CD14-positive monocyte (primary cell): ENCODE results near the gene OPALIN. TPM values are rescaled to one million over a fixed set of nuclear protein-coding genes. Genes with fewer than 3 reads are reported as not detected.
A peak's percentile ranks its signal among the peaks of the same experiment; 100 is the strongest.

ENCODE experiments used
- DNase-seq, 3 donors: peaks; one replicate each; pipeline ENCODE4 v3.0.0-alpha.2; 2011 to 2022
- H2AFZ ChIP-seq: 2 replicates; pipeline ENCODE4 v1.6.0; 2012; ENCODE audit warnings: mild to moderate bottlenecking, low read depth, low read length, inconsistent platforms; ENCODE audit not compliant: insufficient read depth, poor library complexity, severe bottlenecking
- H3K27ac ChIP-seq, 2 donors: 1 replicate in 1 of 2; 2 replicates in 1 of 2; pipeline ENCODE4 v1.5.1; 2012 to 2013; ENCODE audit warnings: low read length in 2 of 2, control low read depth in 1 of 2, inconsistent platforms in 1 of 2, low read depth in 1 of 2, mild to moderate bottlenecking in 1 of 2
- H3K27me3 ChIP-seq, 2 donors: one replicate each; pipeline versions ENCODE4 v1.6.0 to v1.6.1; 2011 to 2013; ENCODE audit warnings: low read length in 2 of 2; ENCODE audit not compliant: control insufficient read depth in 2 of 2, insufficient read depth in 2 of 2
- H3K36me3 ChIP-seq, 2 donors: replicated peaks in 1 of 2; 1 replicate in 1 of 2; 2 replicates in 1 of 2; pipeline versions ENCODE4 v1.5.1 to v1.6.1; 2012 to 2013; ENCODE audit warnings: low read length in 2 of 2, control low read depth in 1 of 2, inconsistent platforms in 1 of 2, mild to moderate bottlenecking in 1 of 2; ENCODE audit not compliant: insufficient read depth in 2 of 2, control insufficient read depth in 1 of 2
- H3K4me1 ChIP-seq, 2 donors: 1 replicate in 1 of 2; 2 replicates in 1 of 2; pipeline versions ENCODE4 v1.5.1 to v1.6.1; 2012 to 2013; ENCODE audit warnings: low read length in 2 of 2, control low read depth in 1 of 2, inconsistent platforms in 1 of 2, mild to moderate bottlenecking in 1 of 2, moderate library complexity in 1 of 2; ENCODE audit not compliant: insufficient read depth in 2 of 2, control insufficient read depth in 1 of 2
- H3K4me2 ChIP-seq: replicated peaks from 2 replicates; pipeline ENCODE3; 2012; ENCODE audit warnings: low read length, moderate library complexity, mild to moderate bottlenecking; ENCODE audit not compliant: poor library complexity, severe bottlenecking; ENCODE audit errors: extremely low read depth
- H3K4me3 ChIP-seq, 3 experiments: fragments of 200-600 bp in 1 of 3; sonication (generic) in 1 of 3; replicated peaks in 1 of 3; 1 replicate in 2 of 3; 2 replicates in 1 of 3; pipeline ENCODE4 v1.5.1; 2011 to 2013; ENCODE audit warnings: low read length in 3 of 3, mild to moderate bottlenecking in 3 of 3, control low read depth in 2 of 3, low read depth in 2 of 3, inconsistent platforms in 1 of 3, moderate library complexity in 1 of 3
- H3K79me2 ChIP-seq: 2 replicates; pipeline ENCODE4 v1.6.0; 2012; ENCODE audit warnings: mild to moderate bottlenecking, control low read depth, inconsistent platforms, low read length, moderate library complexity; ENCODE audit not compliant: insufficient read depth
- H3K9ac ChIP-seq: 2 replicates; pipeline ENCODE4 v1.6.0; 2017; ENCODE audit warnings: low read length, mild to moderate bottlenecking; ENCODE audit not compliant: insufficient read depth, poor library complexity, severe bottlenecking
- H3K9me3 ChIP-seq, 2 donors: replicated peaks in 1 of 2; 1 replicate in 1 of 2; 2 replicates in 1 of 2; pipeline versions ENCODE4 v1.5.1 to v1.6.1; 2012 to 2013; ENCODE audit warnings: low read length in 2 of 2, control low read depth in 1 of 2; ENCODE audit not compliant: control insufficient read depth in 1 of 2, insufficient read depth in 1 of 2
- H4K20me1 ChIP-seq: 2 replicates; pipeline ENCODE4 v1.6.0; 2012; ENCODE audit warnings: mild to moderate bottlenecking, low read length, control low read depth, moderate library complexity; ENCODE audit not compliant: insufficient read depth
- H3K27ac Mint-ChIP-seq, 7 donors: one replicate each; pipeline ENCODE4 v1.8.0; 2020; ENCODE audit warnings: mild to moderate bottlenecking in 7 of 7, mixed read lengths in 7 of 7, moderate library complexity in 6 of 7, inconsistent platforms in 2 of 7
- H3K27me3 Mint-ChIP-seq, 3 donors: one replicate each; pipeline ENCODE4 v1.8.0; 2021 to 2022; ENCODE audit warnings: low read depth in 3 of 3, mild to moderate bottlenecking in 3 of 3, mixed read lengths in 3 of 3, moderate library complexity in 3 of 3, inconsistent platforms in 1 of 3
- H3K36me3 Mint-ChIP-seq, 2 donors: one replicate each; pipeline ENCODE4 v1.8.0; 2020; ENCODE audit warnings: mixed read lengths in 2 of 2, inconsistent platforms in 1 of 2, mild to moderate bottlenecking in 1 of 2
- H3K4me1 Mint-ChIP-seq: one replicate; pipeline ENCODE4 v1.8.0; 2020; ENCODE audit warnings: mild to moderate bottlenecking, mixed read lengths
- H3K4me3 Mint-ChIP-seq, 2 donors: one replicate each; pipeline ENCODE4 v1.8.0; 2020; ENCODE audit warnings: mild to moderate bottlenecking in 2 of 2, mixed read lengths in 2 of 2, moderate library complexity in 1 of 2
- H3K9me3 Mint-ChIP-seq, 7 donors: one replicate each; pipeline ENCODE4 v1.8.0; 2020 to 2022; ENCODE audit warnings: mixed read lengths in 7 of 7, mild to moderate bottlenecking in 6 of 7, moderate library complexity in 6 of 7, inconsistent platforms in 2 of 7
- WGBS: methylation state at CpG from one replicate; pipeline ENCODE4 v1.1.5; 2013; ENCODE audit warnings: missing lambda C conversion rate; ENCODE audit not compliant: insufficient coverage; 5-methylcytosine and 5-hydroxymethylcytosine counted together
- intact Hi-C, 2 donors: fragments of 100-400 bp; cut with micrococcal nuclease; formaldehyde crosslinking; loops; one replicate each; pipeline versions ENCODE4 v1.15.0 to v1.15.1; 2023
- polyA plus RNA-seq, 3 donors: library from polyadenylated mRNA; depleted of rRNA in 1 of 3; unstranded in 2 of 3; stranded (reverse) in 1 of 3; fragments of 300-500 nt in 2 of 3; fragments of >200 nt in 1 of 3; fragmentation: Illumina TruSeq in 2 of 3; gene quantifications; 1 replicate in 2 of 3; 2 replicates in 1 of 3; pipeline ENCODE4 v1.2.3, GENCODE V29; 2012 to 2021
- TF ChIP-seq, protein P1 (sequence below): fragments of 200-600 bp; IDR thresholded peaks from one replicate; pipeline ENCODE4 v1.8.0; 2022; ENCODE audit warnings: antibody characterized with exemption, mild to moderate bottlenecking

The OPALIN gene
- polyA plus RNA-seq, 3 donors, result not detected

DNA sequence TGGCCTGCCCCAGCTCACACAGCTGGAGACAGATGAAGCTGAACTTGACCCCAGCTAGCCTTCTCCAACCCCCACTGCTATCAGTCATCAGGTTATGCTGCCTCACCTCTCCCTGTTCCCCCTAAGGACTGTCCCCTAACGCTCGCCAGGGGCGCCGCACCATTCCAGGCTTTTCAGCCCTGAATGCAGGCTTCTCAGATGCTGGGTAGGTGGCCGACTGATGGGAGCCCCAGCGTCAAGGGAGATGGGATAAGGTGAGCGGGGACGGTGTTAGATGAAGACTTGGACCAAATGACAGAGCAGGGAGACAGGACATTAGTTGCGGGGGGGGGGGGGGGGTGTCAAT lies 15.8 kb upstream of the OPALIN start:
- no peaks in the 10 kb centered on the region for H3K79me2 ChIP-seq
- H3K27me3 ChIP-seq, result peaks cover 0 to 5% of the 10 kb centered on the region in 2 donors
- Mint-ChIP-seq H3K9me3 (peaks cover 0 to 2% (median 0%) of the 10 kb centered on the region in 7 donors), H3K27ac (no peak overlapping the region), H3K4me3 (peak overlapping the region in 1 of 2 donors; percentile 89), H3K36me3 (no peaks in the 10 kb centered on the region), H3K27me3 (peaks cover 16 to 22% (median 19%) of the 10 kb centered on the region in 3 donors), H3K4me1 (peaks cover 19% of the 10 kb centered on the region)
- 19% methylated on average over 4 of the region's 9 CpGs for WGBS
- intact Hi-C loops, result loop anchor here (2.0 to 10.0 kb wide), 2 partner anchors 138 to 210 kb away; partner anchors contain the start of genes TLL2 (in 1 of the 2) and TM9SF3 (in 1 of the 2)
- peak overlapping the region; percentile 85 for H2AFZ ChIP-seq
- H3K36me3 ChIP-seq, result no peaks in the 10 kb centered on the region
- H3K4me1 ChIP-seq, result peaks cover 8 to 13% of the 10 kb centered on the region in 2 donors
- no peak overlapping the region for H3K9ac ChIP-seq
- DNase-seq, result no peak
- H4K20me1 ChIP-seq, result no peaks in the 10 kb centered on the region
- peak overlapping the region in 2 of 3 experiments; percentile 23 to 73 for H3K4me3 ChIP-seq
- peak overlapping the region; percentile 77 for H3K4me2 ChIP-seq
- H3K9me3 ChIP-seq, result no peaks in the 10 kb centered on the region
- H3K27ac ChIP-seq, result no peak overlapping the region
- TF ChIP-seq, protein P1, sequence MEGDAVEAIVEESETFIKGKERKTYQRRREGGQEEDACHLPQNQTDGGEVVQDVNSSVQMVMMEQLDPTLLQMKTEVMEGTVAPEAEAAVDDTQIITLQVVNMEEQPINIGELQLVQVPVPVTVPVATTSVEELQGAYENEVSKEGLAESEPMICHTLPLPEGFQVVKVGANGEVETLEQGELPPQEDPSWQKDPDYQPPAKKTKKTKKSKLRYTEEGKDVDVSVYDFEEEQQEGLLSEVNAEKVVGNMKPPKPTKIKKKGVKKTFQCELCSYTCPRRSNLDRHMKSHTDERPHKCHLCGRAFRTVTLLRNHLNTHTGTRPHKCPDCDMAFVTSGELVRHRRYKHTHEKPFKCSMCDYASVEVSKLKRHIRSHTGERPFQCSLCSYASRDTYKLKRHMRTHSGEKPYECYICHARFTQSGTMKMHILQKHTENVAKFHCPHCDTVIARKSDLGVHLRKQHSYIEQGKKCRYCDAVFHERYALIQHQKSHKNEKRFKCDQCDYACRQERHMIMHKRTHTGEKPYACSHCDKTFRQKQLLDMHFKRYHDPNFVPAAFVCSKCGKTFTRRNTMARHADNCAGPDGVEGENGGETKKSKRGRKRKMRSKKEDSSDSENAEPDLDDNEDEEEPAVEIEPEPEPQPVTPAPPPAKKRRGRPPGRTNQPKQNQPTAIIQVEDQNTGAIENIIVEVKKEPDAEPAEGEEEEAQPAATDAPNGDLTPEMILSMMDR, result no peak

DNA sequence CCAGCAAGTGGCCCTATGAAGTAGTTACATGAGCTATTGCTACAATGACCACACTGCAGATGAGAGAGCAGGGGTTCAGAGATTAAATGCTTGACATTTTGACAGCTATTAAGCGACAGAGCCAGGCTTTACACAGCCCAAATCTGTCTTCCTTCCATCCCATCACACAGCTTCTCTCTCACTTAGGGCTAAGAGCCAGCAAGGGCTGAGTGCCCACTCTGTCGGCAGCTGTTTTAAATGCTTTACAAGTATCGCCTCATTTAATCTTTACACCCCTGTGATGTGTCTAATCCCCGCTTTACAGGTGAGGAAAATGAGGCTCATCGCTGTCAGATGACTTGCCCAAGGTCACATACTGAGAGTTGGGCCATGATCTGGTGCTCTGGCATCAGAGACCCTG lies 15.2 kb upstream of the OPALIN start:
- Histone ChIP-seq H3K4me2 (no peak overlapping the region), H3K4me1 (peaks cover 7 to 11% of the 10 kb centered on the region in 2 donors), H3K9ac (no peak overlapping the region), H3K36me3 (no peaks in the 10 kb centered on the region), H3K79me2 (no peaks in the 10 kb centered on the region), H3K4me3 (no peak overlapping the region), H3K27ac (no peak overlapping the region), H4K20me1 (no peaks in the 10 kb centered on the region), H3K27me3 (peaks cover 0 to 5% of the 10 kb centered on the region in 2 donors), H2AFZ (no peak overlapping the region), H3K9me3 (no peaks in the 10 kb centered on the region)
- intact Hi-C loops, result loop anchor here (2.0 to 10.0 kb wide), 2 partner anchors 139 to 211 kb away; partner anchors contain the start of genes TLL2 (in 1 of the 2) and TM9SF3 (in 1 of the 2)
- peaks cover 0 to 2% (median 0%) of the 10 kb centered on the region in 7 donors for H3K9me3 Mint-ChIP-seq
- TF ChIP-seq, protein P1, result no peak
- peak overlapping the region in 1 of 2 donors; percentile 69 for H3K4me3 Mint-ChIP-seq
- peaks cover 16% of the 10 kb centered on the region for H3K4me1 Mint-ChIP-seq
- H3K27ac Mint-ChIP-seq, result no peak overlapping the region
- H3K27me3 Mint-ChIP-seq, result peaks cover 16 to 22% (median 19%) of the 10 kb centered on the region in 3 donors
- no peak for DNase-seq
- H3K36me3 Mint-ChIP-seq, result no peaks in the 10 kb centered on the region
- 94% methylated on average over 4 of the region's 5 CpGs for WGBS
